Cardiac muscle cell (in vitro differentiated cells and primary cell): ENCODE data around the gene ZNF441. TPM values are rescaled to one million over a fixed set of nuclear protein-coding genes. Genes with fewer than 3 reads are reported as not detected.
"Not testable (repeated sequence)": the region's sequence is repeated elsewhere in the genome, so short reads cannot be mapped to it uniquely, and the experiment has no call there.

Experiments
- DNase-seq, 2 donors: peaks; one replicate each; pipeline versions ENCODE4 v3.0.0 to v3.0.0-alpha.2; 2010 to 2017; ENCODE audit warnings: low read depth in 1 of 2, low spot score in 1 of 2
- H3K27ac ChIP-seq: fragments of 200-600 bp; sonication (generic); 2 replicates; pipeline ENCODE4 v1.5.1; 2016
- H3K27me3 ChIP-seq: fragments of 200-600 bp; sonication (generic); 2 replicates; pipeline ENCODE4 v1.6.0; 2016; ENCODE audit warnings: control low read depth
- H3K36me3 ChIP-seq: fragments of 200-600 bp; sonication (generic); 2 replicates; pipeline ENCODE4 v1.5.1; 2016; ENCODE audit warnings: control low read depth
- H3K4me1 ChIP-seq: fragments of 200-600 bp; sonication (generic); 2 replicates; pipeline ENCODE4 v1.8.1; 2017; ENCODE audit warnings: low read depth, mild to moderate bottlenecking, mixed run types
- H3K4me3 ChIP-seq: fragments of 200-600 bp; sonication (generic); 2 replicates; pipeline ENCODE4 v1.5.1; 2016; ENCODE audit warnings: mild to moderate bottlenecking
- H3K9me3 ChIP-seq: fragments of 200-600 bp; sonication (generic); 2 replicates; pipeline ENCODE4 v1.5.1; 2017; ENCODE audit warnings: low read depth, mild to moderate bottlenecking, control low read depth
- CTCF ChIP-seq: IDR thresholded peaks from 2 replicates; pipeline ENCODE4 v1.5.1; 2012; ENCODE audit warnings: low read depth, mild to moderate bottlenecking, low read length
- polyA plus RNA-seq: library from polyadenylated mRNA; unstranded; fragments of >200 nt; fragmentation: Nextera tagmentation; extraction: Ambion mirVana; gene quantifications from 2 replicates; pipeline ENCODE4 v1.2.1, GENCODE V29; 2016
- total RNA-seq: library from RNA; depleted of rRNA; stranded (reverse); fragments of >200 nt; gene quantifications from 2 replicates; pipeline ENCODE4 v1.2.3, GENCODE V29; 2016

The ZNF441 gene
- total and polyA plus RNA-seq, 2 experiments from 2014 or later, result 2.1 to 26.9 TPM

GRCh38 chr19:11763117-11763516, 3.7 kb upstream of the ZNF441 start:
- H3K36me3 ChIP-seq, result no peaks in the 10 kb centered on the region
- H3K27me3 ChIP-seq, result no peaks in the 10 kb centered on the region
- H3K27ac ChIP-seq, result no peak overlapping the region
- H3K9me3 ChIP-seq, result no peaks in the 10 kb centered on the region
- DNase-seq, result no peak
- TF ChIP-seq CTCF, result no peak
- no peaks in the 10 kb centered on the region for H3K4me1 ChIP-seq
- H3K4me3 ChIP-seq, result no peak overlapping the region

- Histone ChIP-seq H3K27ac (no peak overlapping the region), H3K4me3 (no peak overlapping the region), H3K36me3 (no peaks in the 10 kb centered on the region), H3K27me3 (no peaks in the 10 kb centered on the region), H3K9me3 (no peaks in the 10 kb centered on the region), H3K4me1 (no peaks in the 10 kb centered on the region)
- no peak for DNase-seq
- TF ChIP-seq CTCF, result no peak
Observed at GRCh38 chr19:11763611-11764010, 3.2 kb upstream of the ZNF441 start.

GRCh38 chr19:11767633-11768133, 883 bp downstream of the ZNF441 start:
- DNase-seq, result peak; percentile 48 to 50
- Histone ChIP-seq H3K36me3 (no peaks in the 10 kb centered on the region), H3K27me3 (no peaks in the 10 kb centered on the region), H3K9me3 (no peaks in the 10 kb centered on the region), H3K4me3 (peak overlapping the region; percentile 63), H3K27ac (peak overlapping the region; percentile 82), H3K4me1 (no peaks in the 10 kb centered on the region)
- no peak for TF ChIP-seq CTCF

- H3K9me3 ChIP-seq, result no peaks in the 10 kb centered on the region
- no peak overlapping the region for H3K4me3 ChIP-seq
- no peaks in the 10 kb centered on the region for H3K36me3 ChIP-seq
- H3K27me3 ChIP-seq, result no peaks in the 10 kb centered on the region
- H3K4me1 ChIP-seq, result no peaks in the 10 kb centered on the region
- no peak for TF ChIP-seq CTCF
- no peak for DNase-seq
- no peak overlapping the region for H3K27ac ChIP-seq
Observed at GRCh38 chr19:11769995-11770394, 3.2 kb downstream of the ZNF441 start.

- not testable (repeated sequence) for DNase-seq, H3K36me3 ChIP-seq
Observed at GRCh38 chr19:11771520-11771919, 4.7 kb downstream of the ZNF441 start.

GRCh38 chr19:11776669-11777068, 9.9 kb downstream of the ZNF441 start:
- H3K9me3 ChIP-seq, H3K4me1 ChIP-seq, H3K27ac ChIP-seq, H3K4me3 ChIP-seq, H3K27me3 ChIP-seq, DNase-seq: not testable (repeated sequence)
- peaks cover 14% of the 10 kb centered on the region for H3K36me3 ChIP-seq

More at GRCh38 chr19:11771520-11771919, 4.7 kb downstream of the ZNF441 start:
- H3K27ac ChIP-seq, H3K4me3 ChIP-seq, H3K27me3 ChIP-seq, H3K4me1 ChIP-seq, H3K9me3 ChIP-seq: not testable (repeated sequence)
